Epithelial cell of esophagus (primary cell): ENCODE results near the gene SEMA3E.

Experiments used
- DNase-seq: peaks from one replicate; pipeline ENCODE4 v3.0.0; 2010; ENCODE audit warnings: low read depth
- H3K4me3 ChIP-seq: 2 replicates; pipeline ENCODE4 v1.5.1; 2011; ENCODE audit warnings: mild to moderate bottlenecking, low read length, control low read depth
- TF ChIP-seq, protein P1 (sequence below): IDR thresholded peaks from 2 replicates; pipeline ENCODE4 v1.5.1; 2011; ENCODE audit warnings: low read depth, mild to moderate bottlenecking, low read length, control low read depth, inconsistent platforms; ENCODE audit not compliant: insufficient read depth; ENCODE audit errors: missing control alignments

The SEMA3E gene

DNA sequence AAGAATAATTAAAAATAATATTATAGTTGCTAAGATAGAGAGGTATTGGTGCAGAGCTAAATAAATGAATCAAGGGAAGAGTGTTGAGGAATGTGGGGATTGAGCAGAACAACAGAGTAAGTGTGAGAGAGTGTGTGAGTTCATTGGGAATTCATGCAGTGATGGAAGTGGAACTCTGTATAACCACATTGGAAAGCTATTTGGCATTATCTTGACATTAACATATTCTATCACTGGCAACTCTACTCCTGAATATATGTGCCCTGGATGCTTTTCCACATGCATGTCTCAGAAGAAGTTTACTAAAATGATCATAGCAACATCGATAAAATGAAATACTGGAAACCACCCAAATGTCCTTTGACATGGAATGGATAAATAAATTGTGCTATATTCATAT, 164.1 kb downstream of the SEMA3E start:
- DNase-seq = no peak
- H3K4me3 ChIP-seq = no peak overlapping the region
- TF ChIP-seq, protein P1, sequence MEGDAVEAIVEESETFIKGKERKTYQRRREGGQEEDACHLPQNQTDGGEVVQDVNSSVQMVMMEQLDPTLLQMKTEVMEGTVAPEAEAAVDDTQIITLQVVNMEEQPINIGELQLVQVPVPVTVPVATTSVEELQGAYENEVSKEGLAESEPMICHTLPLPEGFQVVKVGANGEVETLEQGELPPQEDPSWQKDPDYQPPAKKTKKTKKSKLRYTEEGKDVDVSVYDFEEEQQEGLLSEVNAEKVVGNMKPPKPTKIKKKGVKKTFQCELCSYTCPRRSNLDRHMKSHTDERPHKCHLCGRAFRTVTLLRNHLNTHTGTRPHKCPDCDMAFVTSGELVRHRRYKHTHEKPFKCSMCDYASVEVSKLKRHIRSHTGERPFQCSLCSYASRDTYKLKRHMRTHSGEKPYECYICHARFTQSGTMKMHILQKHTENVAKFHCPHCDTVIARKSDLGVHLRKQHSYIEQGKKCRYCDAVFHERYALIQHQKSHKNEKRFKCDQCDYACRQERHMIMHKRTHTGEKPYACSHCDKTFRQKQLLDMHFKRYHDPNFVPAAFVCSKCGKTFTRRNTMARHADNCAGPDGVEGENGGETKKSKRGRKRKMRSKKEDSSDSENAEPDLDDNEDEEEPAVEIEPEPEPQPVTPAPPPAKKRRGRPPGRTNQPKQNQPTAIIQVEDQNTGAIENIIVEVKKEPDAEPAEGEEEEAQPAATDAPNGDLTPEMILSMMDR = no peak

GRCh38 chr7:83484266-83484665, 164.7 kb downstream of the SEMA3E start:
- TF ChIP-seq, protein P1 = no peak
- peak; percentile 77 for DNase-seq
- H3K4me3 ChIP-seq = no peak overlapping the region

DNA sequence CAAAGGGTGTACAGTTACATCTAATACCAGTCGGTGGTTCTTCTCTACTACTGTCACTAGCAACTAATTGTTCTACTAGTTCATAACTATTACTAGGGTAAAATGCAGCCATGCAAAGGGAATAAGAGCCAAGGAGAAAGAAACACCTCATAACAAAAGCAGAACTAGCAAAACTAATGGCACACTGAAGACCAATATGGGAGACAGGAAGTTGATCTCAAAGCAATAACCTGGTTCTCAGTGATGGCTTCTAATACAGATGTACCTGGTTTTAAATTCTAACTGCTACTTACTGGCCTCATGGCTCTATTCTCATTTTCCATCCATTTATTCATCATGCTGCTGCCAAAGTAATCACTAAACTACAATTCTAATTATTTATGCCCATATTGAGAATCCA, 170.3 kb downstream of the SEMA3E start:
- no peak for DNase-seq
- TF ChIP-seq, protein P1 = no peak
- no peak overlapping the region for H3K4me3 ChIP-seq

- H3K4me3 ChIP-seq = no peak overlapping the region
- TF ChIP-seq, protein P1 = no peak
- DNase-seq = no peak
Measured at GRCh38 chr7:83476511-83477050, 172.4 kb downstream of the SEMA3E start.

GRCh38 chr7:83475420-83475819, 173.5 kb downstream of the SEMA3E start:
- no peak overlapping the region for H3K4me3 ChIP-seq
- TF ChIP-seq, protein P1 = peak; percentile 9
- no peak for DNase-seq

- TF ChIP-seq, protein P1 = no peak
- DNase-seq = no peak
- no peak overlapping the region for H3K4me3 ChIP-seq
Measured at GRCh38 chr7:83472376-83472775, 176.6 kb downstream of the SEMA3E start.

DNA sequence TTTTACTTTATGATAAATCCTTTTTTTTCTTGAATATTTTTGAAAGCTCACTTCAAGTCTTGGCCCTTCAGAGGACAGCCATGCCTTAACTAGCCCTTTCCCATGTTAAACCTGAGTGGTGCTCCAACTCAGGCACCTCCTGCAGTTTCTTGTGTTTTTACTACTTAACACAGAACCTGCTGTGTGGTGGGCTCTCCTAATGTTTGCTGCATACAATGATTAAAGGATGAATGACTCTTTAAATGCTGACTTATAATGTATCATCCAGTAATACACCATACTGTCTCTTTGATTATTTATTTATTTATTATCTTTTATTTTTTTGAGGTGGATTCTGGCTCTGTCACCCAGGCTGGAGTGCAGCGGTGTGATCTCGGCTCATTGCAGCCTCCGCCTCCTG, 179.4 kb downstream of the SEMA3E start:
- TF ChIP-seq, protein P1 = no peak
- no peak overlapping the region for H3K4me3 ChIP-seq
- DNase-seq = no peak
